Loucy (cell line): ENCODE data around the gene CYB5B.
"Not testable (repeated sequence)": the region's sequence is repeated elsewhere in the genome, so short reads cannot be mapped to it uniquely, and the experiment has no call there.

Experiments
- EZH2phosphoT487 ChIP-seq: fragments of 200-600 bp; IDR thresholded peaks from 2 replicates; pipeline ENCODE4 v1.6.1; 2018; ENCODE audit warnings: antibody characterized with exemption, mild to moderate bottlenecking, moderate library complexity, borderline replicate concordance
- TF ChIP-seq, protein P1 (sequence below): fragments of 200-600 bp; sonication (generic); conservative IDR thresholded peaks from 2 replicates; pipeline ENCODE4 v1.5.1; 2014; ENCODE audit warnings: mild to moderate bottlenecking, antibody characterized with exemption, low read length

DNA sequence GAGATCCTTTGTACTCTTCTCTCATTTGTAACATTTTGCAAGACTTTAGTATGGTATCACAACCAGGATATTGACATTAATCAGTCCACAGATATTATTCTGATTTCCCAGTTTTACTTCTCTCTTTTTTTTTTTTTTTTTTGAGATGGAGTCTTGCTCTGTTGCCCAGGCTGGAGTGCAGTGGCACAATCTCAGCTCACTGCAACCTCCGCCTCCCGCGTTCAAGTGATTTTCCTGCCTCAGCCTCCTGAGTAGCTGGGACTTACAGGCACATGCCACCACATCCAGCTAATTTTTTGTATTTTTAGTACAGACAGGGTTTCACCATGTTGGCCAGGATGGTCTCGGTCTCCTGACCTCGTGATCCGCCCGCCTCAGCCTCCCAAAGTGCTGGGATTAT, 16.6 kb downstream of the CYB5B start:
- TF ChIP-seq, protein P1, sequence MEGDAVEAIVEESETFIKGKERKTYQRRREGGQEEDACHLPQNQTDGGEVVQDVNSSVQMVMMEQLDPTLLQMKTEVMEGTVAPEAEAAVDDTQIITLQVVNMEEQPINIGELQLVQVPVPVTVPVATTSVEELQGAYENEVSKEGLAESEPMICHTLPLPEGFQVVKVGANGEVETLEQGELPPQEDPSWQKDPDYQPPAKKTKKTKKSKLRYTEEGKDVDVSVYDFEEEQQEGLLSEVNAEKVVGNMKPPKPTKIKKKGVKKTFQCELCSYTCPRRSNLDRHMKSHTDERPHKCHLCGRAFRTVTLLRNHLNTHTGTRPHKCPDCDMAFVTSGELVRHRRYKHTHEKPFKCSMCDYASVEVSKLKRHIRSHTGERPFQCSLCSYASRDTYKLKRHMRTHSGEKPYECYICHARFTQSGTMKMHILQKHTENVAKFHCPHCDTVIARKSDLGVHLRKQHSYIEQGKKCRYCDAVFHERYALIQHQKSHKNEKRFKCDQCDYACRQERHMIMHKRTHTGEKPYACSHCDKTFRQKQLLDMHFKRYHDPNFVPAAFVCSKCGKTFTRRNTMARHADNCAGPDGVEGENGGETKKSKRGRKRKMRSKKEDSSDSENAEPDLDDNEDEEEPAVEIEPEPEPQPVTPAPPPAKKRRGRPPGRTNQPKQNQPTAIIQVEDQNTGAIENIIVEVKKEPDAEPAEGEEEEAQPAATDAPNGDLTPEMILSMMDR, result not testable (repeated sequence)
- not testable (repeated sequence) for TF ChIP-seq EZH2phosphoT487
